ENCODE measurements around the gene MCM3. TPM values are rescaled to one million over a fixed set of nuclear protein-coding genes. Genes with fewer than 3 reads are reported as not detected.

Gene MCM3
- total and polyA plus RNA-seq, 2 donors (not counting 1 experiment from before 2014, with no cell fraction given), result 34.3 to 58.5 TPM

DNA sequence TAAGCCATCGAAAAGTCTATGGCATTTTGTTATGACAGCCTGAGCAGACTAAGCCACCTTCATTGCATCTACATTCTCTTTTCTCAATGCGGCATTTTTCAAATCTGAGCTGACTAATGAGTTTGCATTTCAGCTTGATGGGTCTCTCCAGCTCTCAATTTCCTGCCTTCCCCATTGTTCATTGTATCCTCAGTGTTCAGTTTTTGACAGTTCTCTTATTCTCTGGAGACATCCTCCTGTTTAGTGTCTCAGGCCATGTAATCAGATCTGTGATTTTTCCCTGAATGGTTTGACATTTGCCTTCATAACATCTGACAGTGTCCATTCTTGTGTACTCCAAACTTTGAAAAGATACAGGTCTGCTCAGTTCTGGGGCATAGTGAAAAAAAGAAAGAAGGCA lies 27.9 kb upstream of the MCM3 start:
- CTCF ChIA-PET, result interaction anchor here (1.0 kb wide), 1 partner anchor 88 kb away, joined by 5 read pairs; no protein-coding TSS in a partner anchor
- DNase-seq, result no peak
- TF ChIP-seq, protein P1, sequence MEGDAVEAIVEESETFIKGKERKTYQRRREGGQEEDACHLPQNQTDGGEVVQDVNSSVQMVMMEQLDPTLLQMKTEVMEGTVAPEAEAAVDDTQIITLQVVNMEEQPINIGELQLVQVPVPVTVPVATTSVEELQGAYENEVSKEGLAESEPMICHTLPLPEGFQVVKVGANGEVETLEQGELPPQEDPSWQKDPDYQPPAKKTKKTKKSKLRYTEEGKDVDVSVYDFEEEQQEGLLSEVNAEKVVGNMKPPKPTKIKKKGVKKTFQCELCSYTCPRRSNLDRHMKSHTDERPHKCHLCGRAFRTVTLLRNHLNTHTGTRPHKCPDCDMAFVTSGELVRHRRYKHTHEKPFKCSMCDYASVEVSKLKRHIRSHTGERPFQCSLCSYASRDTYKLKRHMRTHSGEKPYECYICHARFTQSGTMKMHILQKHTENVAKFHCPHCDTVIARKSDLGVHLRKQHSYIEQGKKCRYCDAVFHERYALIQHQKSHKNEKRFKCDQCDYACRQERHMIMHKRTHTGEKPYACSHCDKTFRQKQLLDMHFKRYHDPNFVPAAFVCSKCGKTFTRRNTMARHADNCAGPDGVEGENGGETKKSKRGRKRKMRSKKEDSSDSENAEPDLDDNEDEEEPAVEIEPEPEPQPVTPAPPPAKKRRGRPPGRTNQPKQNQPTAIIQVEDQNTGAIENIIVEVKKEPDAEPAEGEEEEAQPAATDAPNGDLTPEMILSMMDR (IDR thresholded peaks at IDR 0.05), result no peak
- no peak for TF ChIP-seq EZH2 (IDR thresholded peaks at IDR 0.05; ENCODE audit: borderline replicate concordance, insufficient read depth, low read depth, low read length, poor library complexity, severe bottlenecking)
- no peak for ATAC-seq (ENCODE audit: low read depth)
- Mint-ChIP-seq H3K27ac (no peak overlapping the region), H3K4me1 (peaks cover 27% of the 10 kb centered on the region), H3K9me3 (ENCODE audit: insufficient read depth) (no peaks in the 10 kb centered on the region), H3K27me3 (no peaks in the 10 kb centered on the region), H3K4me3 (no peak overlapping the region)
- Histone ChIP-seq H3K4me1 (ENCODE audit: control insufficient read depth in 2 of 2, insufficient read depth in 2 of 2, low read length in 2 of 2) (peaks cover 17 to 18% of the 10 kb centered on the region in 2 donors), H3K9ac (ENCODE audit: low read length) (no peak overlapping the region), H3K4me3 (ENCODE audit: control extremely low read depth in 1 of 5, extremely low read depth in 1 of 5, insufficient read depth in 1 of 5, low read depth in 2 of 5, low read length in 4 of 5) (no peak overlapping the region), H2AFZ (ENCODE audit: insufficient read depth, low read depth, low read length, poor library complexity, severe bottlenecking) (no peak overlapping the region), H3K36me3 (replicated peaks in 1 of 2; ENCODE audit: control extremely low read depth in 1 of 2, control insufficient read depth in 1 of 2, extremely low read depth in 1 of 2, insufficient read depth in 2 of 2, low read length in 1 of 2) (no peaks in the 10 kb centered on the region), H3K9me3 (ENCODE audit: control extremely low read depth in 1 of 3, control insufficient read depth in 2 of 3, insufficient read depth in 1 of 3, low read length in 2 of 3) (no peaks in the 10 kb centered on the region), H3K27me3 (replicated peaks in 1 of 4; ENCODE audit: control extremely low read depth in 1 of 4, control insufficient read depth in 3 of 4, insufficient read depth in 4 of 4, low read length in 3 of 4) (no peaks in the 10 kb centered on the region), H3K4me2 (replicated peaks; ENCODE audit: low read depth, low read length, poor library complexity, severe bottlenecking) (no peak overlapping the region), H3K79me2 (ENCODE audit: control insufficient read depth, insufficient read depth, low read length) (no peaks in the 10 kb centered on the region), H3K27ac (ENCODE audit: low read length in 2 of 2) (no peak overlapping the region), H4K20me1 (ENCODE audit: control insufficient read depth, insufficient read depth, low read length, poor library complexity, severe bottlenecking) (no peaks in the 10 kb centered on the region)
- intact Hi-C loops (cut with micrococcal nuclease), result no loop called here
- POLR2A ChIA-PET, result no interaction called here
- 100% methylated on average over 2 of the region's 2 CpGs for WGBS (ENCODE audit: insufficient coverage)

DNA sequence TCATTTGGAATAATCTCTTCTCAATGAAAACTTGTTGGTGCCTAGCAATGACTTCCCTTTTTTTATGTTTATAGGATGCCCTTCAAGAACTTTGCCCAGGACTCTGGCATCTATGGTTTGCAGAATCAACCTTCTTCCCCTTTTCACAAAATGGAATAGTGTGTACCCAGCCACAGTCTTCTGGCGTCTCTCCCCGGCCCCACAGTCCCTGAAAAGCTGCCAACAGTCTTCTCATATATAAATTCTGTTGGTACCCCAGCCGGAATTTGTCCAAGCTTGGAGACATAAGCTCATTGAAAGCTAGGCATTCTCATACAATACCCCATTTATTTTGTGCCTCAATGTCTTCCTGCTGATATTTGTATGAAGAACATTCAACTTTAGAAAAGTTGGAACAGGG lies 26.4 kb upstream of the MCM3 start:
- ChIA-PET CTCF (interaction anchor here (1.2 to 2.0 kb wide), 3 partner anchors 26 to 52 kb away, joined by 3 to 7 read pairs (median 4); partner anchors contain the start of genes MCM3 and PAQR8), POLR2A (interaction anchor here (1.0 kb wide), 1 partner anchor 43 kb away, joined by 3 read pairs; no protein-coding TSS in a partner anchor)
- Histone ChIP-seq H3K27ac (ENCODE audit: low read length in 2 of 2) (no peak overlapping the region), H3K9ac (ENCODE audit: low read length) (no peak overlapping the region), H2AFZ (ENCODE audit: insufficient read depth, low read depth, low read length, poor library complexity, severe bottlenecking) (no peak overlapping the region), H3K4me1 (ENCODE audit: control insufficient read depth in 2 of 2, insufficient read depth in 2 of 2, low read length in 2 of 2) (peaks cover 32 to 33% of the 10 kb centered on the region in 2 donors), H3K36me3 (replicated peaks in 1 of 2; ENCODE audit: control extremely low read depth in 1 of 2, control insufficient read depth in 1 of 2, extremely low read depth in 1 of 2, insufficient read depth in 2 of 2, low read length in 1 of 2) (no peaks in the 10 kb centered on the region), H3K27me3 (replicated peaks in 1 of 4; ENCODE audit: control extremely low read depth in 1 of 4, control insufficient read depth in 3 of 4, insufficient read depth in 4 of 4, low read length in 3 of 4) (no peaks in the 10 kb centered on the region), H3K79me2 (ENCODE audit: control insufficient read depth, insufficient read depth, low read length) (no peaks in the 10 kb centered on the region), H3K4me2 (replicated peaks; ENCODE audit: low read depth, low read length, poor library complexity, severe bottlenecking) (no peak overlapping the region), H3K4me3 (ENCODE audit: control extremely low read depth in 1 of 5, extremely low read depth in 1 of 5, insufficient read depth in 1 of 5, low read depth in 2 of 5, low read length in 4 of 5) (no peak overlapping the region), H3K9me3 (ENCODE audit: control extremely low read depth in 1 of 3, control insufficient read depth in 2 of 3, insufficient read depth in 1 of 3, low read length in 2 of 3) (peaks cover 0 to 4% (median 0%) of the 10 kb centered on the region in 3 donors), H4K20me1 (ENCODE audit: control insufficient read depth, insufficient read depth, low read length, poor library complexity, severe bottlenecking) (no peaks in the 10 kb centered on the region)
- Mint-ChIP-seq H3K27ac (peak overlapping the region; percentile 34), H3K4me1 (peaks cover 39% of the 10 kb centered on the region), H3K9me3 (ENCODE audit: insufficient read depth) (no peaks in the 10 kb centered on the region), H3K4me3 (no peak overlapping the region), H3K27me3 (no peaks in the 10 kb centered on the region)
- TF ChIP-seq, protein P1 (IDR thresholded peaks at IDR 0.05), result no peak
- no peak for TF ChIP-seq EZH2 (IDR thresholded peaks at IDR 0.05; ENCODE audit: borderline replicate concordance, insufficient read depth, low read depth, low read length, poor library complexity, severe bottlenecking)
- WGBS (ENCODE audit: insufficient coverage), result 27% methylated on average over 3 of the region's 3 CpGs
- intact Hi-C loops (cut with micrococcal nuclease), result no loop called here
- DNase-seq (no peak), ATAC-seq (ENCODE audit: low read depth) (no peak)
